A673 (cell line): ENCODE data around the gene TPD52L1. TPM values are rescaled to one million over a fixed set of nuclear protein-coding genes. Genes with fewer than 3 reads are reported as not detected.

Experiments used
- BruUV-seq: library from RNA; stranded (reverse); fragments of 400-500 nt; replicated peaks from 2 replicates; lab custom pipeline; 2021; lab: Mats Ljungman, UMichigan
- CTCF ChIA-PET: fragments of 300-600 bp; sonication (Branson Sonifier 250); formaldehyde crosslinking; loops from one replicate; lab custom pipeline; 2022; ENCODE audit warnings: antibody characterized with exemption; lab: Charles Lee
- POLR2A ChIA-PET: fragments of 300-600 bp; sonication (Branson Sonifier 250); formaldehyde crosslinking; loops from one replicate; lab custom pipeline; 2022; ENCODE audit warnings: antibody characterized with exemption; ENCODE audit not compliant: low non-redundant PET; lab: Charles Lee
- DNase-seq: peaks from one replicate; pipeline ENCODE4 v3.0.0-alpha.2; 2015; ENCODE audit warnings: low spot score
- H3K27ac ChIP-seq: fragments of 200-600 bp; sonication (generic); 2 replicates; pipeline ENCODE4 v1.5.1; 2016; ENCODE audit warnings: mixed run types, low read depth, mild to moderate bottlenecking, mixed read lengths, antibody characterized with exemption, low read length; ENCODE audit not compliant: poor library complexity, severe bottlenecking
- H3K27me3 ChIP-seq: fragments of 200-600 bp; sonication (generic); replicated peaks from 2 replicates; pipeline ENCODE4 v1.6.1; 2017; ENCODE audit warnings: mixed run types, low read depth, mild to moderate bottlenecking, mixed read lengths, antibody characterized with exemption, low read length; ENCODE audit not compliant: insufficient read depth, poor library complexity
- H3K36me3 ChIP-seq: fragments of 200-600 bp; sonication (generic); 2 replicates; pipeline ENCODE4 v1.6.1; 2016; ENCODE audit warnings: mixed run types, mild to moderate bottlenecking, mixed read lengths, antibody characterized with exemption, low read length; ENCODE audit not compliant: insufficient read depth, poor library complexity, severe bottlenecking
- H3K4me1 ChIP-seq: fragments of 200-600 bp; sonication (generic); 2 replicates; pipeline ENCODE4 v1.6.1; 2017; ENCODE audit warnings: mixed run types, mild to moderate bottlenecking, mixed read lengths, antibody characterized with exemption, low read length; ENCODE audit not compliant: insufficient read depth, poor library complexity, severe bottlenecking
- H3K4me3 ChIP-seq: fragments of 200-600 bp; sonication (generic); 2 replicates; pipeline ENCODE4 v1.5.1; 2016; ENCODE audit warnings: low read depth, mixed run types, mild to moderate bottlenecking, mixed read lengths, low read length; ENCODE audit not compliant: poor library complexity, severe bottlenecking
- H3K9me3 ChIP-seq: fragments of 200-600 bp; sonication (generic); 2 replicates; pipeline ENCODE4 v1.6.1; 2016; ENCODE audit warnings: mixed run types, low read depth, mild to moderate bottlenecking, mixed read lengths, antibody characterized with exemption, low read length; ENCODE audit not compliant: poor library complexity, severe bottlenecking
- EZH2 ChIP-seq: fragments of 200-600 bp; sonication (generic); IDR thresholded peaks from 2 replicates; pipeline ENCODE4 v1.6.1; 2017; ENCODE audit warnings: borderline replicate concordance, low read depth, mild to moderate bottlenecking, mixed read lengths, antibody characterized with exemption, low read length; ENCODE audit not compliant: poor library complexity, severe bottlenecking
- intact Hi-C: fragments of 100-400 bp; cut with micrococcal nuclease; formaldehyde crosslinking; loops from one replicate; pipeline ENCODE4 v1.10.0; 2022; ENCODE audit not compliant: unreplicated experiment
- total RNA-seq: library from RNA; stranded (reverse); gene quantifications from 2 replicates; pipeline ENCODE4 v1.2.3, GENCODE V29; 2021
- TF ChIP-seq, protein P1 (sequence below): fragments of 300-800, 200-600 bp; sonication (generic); conservative IDR thresholded peaks from 2 replicates; pipeline ENCODE4 v1.5.1; 2017; ENCODE audit warnings: low read depth, mild to moderate bottlenecking, antibody characterized with exemption, low read length, moderate library complexity, mixed read lengths

TPD52L1 gene
- total RNA-seq, 1 experiment from 2014 or later, result 2.0 TPM

GRCh38 chr6:125222531-125223455 is 69.2 kb downstream of the TPD52L1 start:
- POLR2A ChIA-PET, result interaction anchor here (0.6 kb wide), 1 partner anchor 358 kb away, joined by 3 read pairs; no protein-coding TSS in a partner anchor
- TF ChIP-seq, protein P1, sequence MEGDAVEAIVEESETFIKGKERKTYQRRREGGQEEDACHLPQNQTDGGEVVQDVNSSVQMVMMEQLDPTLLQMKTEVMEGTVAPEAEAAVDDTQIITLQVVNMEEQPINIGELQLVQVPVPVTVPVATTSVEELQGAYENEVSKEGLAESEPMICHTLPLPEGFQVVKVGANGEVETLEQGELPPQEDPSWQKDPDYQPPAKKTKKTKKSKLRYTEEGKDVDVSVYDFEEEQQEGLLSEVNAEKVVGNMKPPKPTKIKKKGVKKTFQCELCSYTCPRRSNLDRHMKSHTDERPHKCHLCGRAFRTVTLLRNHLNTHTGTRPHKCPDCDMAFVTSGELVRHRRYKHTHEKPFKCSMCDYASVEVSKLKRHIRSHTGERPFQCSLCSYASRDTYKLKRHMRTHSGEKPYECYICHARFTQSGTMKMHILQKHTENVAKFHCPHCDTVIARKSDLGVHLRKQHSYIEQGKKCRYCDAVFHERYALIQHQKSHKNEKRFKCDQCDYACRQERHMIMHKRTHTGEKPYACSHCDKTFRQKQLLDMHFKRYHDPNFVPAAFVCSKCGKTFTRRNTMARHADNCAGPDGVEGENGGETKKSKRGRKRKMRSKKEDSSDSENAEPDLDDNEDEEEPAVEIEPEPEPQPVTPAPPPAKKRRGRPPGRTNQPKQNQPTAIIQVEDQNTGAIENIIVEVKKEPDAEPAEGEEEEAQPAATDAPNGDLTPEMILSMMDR, result no peak
- TF ChIP-seq EZH2, result no peak
- DNase-seq, result peak; percentile 10
- no TSS peak for BruUV-seq
- Histone ChIP-seq H3K36me3 (no peaks in the 10 kb centered on the region), H3K4me1 (peaks cover 14% of the 10 kb centered on the region), H3K4me3 (no peak overlapping the region), H3K27me3 (no peaks in the 10 kb centered on the region), H3K27ac (no peak overlapping the region), H3K9me3 (no peaks in the 10 kb centered on the region)
- CTCF ChIA-PET, result no interaction called here
- intact Hi-C loops, result no loop called here

DNA sequence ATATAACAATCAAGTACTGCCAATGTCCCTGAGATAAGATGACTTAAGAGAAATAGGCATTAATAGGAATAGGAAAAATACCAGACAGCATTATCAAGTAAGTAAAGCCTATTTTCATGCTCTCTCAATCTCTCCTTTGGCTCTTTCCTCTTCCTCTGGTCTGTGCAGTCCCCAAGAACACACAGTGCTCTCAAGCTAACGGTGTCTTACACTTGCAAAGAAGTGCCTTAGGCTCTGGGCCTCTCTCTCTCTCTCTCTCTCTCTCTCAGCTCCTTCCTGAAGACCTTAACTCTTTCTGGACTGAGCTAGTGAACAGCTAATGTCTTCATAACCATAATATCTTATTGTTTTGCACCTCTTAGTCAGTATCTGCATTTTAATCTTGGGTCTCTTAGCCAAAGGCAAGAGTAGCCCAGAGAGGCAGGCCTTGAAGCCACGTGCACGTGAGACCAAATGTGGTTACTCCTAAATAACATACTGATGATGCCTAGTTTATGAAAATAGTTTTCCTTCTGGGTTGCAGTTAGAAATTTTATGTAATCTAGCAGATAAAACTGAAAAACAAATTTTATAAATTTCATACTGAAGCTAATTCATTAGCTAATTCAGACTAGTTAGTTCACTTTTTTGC is 70.8 kb downstream of the TPD52L1 start:
- Histone ChIP-seq H3K36me3 (no peaks in the 10 kb centered on the region), H3K4me3 (no peak overlapping the region), H3K27ac (no peak overlapping the region), H3K27me3 (no peaks in the 10 kb centered on the region), H3K9me3 (no peaks in the 10 kb centered on the region), H3K4me1 (peaks cover 8% of the 10 kb centered on the region)
- no peak for DNase-seq
- intact Hi-C loops, result no loop called here
- no peak for TF ChIP-seq EZH2
- TF ChIP-seq, protein P1, result no peak
- BruUV-seq, result no TSS peak
- ChIA-PET POLR2A (no interaction called here), CTCF (no interaction called here)

DNA sequence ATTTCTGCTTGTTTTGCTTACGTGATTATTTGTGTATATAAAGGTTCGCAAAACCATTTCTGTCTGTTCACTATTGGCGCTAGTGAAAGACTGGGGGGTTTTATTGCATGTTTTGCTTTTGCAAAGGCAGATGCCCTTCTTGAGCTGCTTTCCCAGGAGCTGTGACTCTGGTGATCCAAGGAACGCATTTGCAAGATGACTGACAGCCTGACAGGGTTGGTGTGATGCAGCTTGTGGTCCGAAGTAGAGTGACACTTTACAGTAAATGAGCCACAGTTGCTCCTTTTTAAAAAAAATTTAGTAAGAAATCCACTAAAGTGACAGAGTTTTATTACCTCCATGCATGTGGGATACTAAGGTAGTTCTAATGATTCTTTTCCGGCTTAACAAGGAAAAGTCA is 73.7 kb downstream of the TPD52L1 start:
- no peak for TF ChIP-seq EZH2
- TF ChIP-seq, protein P1, result no peak
- CTCF ChIA-PET, result no interaction called here
- H3K36me3 ChIP-seq, result no peaks in the 10 kb centered on the region
- intact Hi-C loops, result no loop called here
- H3K27ac ChIP-seq, result no peak overlapping the region
- no peaks in the 10 kb centered on the region for H3K27me3 ChIP-seq
- BruUV-seq, result no TSS peak
- peaks cover 8% of the 10 kb centered on the region for H3K4me1 ChIP-seq
- H3K4me3 ChIP-seq, result no peak overlapping the region
- no peaks in the 10 kb centered on the region for H3K9me3 ChIP-seq
- POLR2A ChIA-PET, result no interaction called here
- DNase-seq, result no peak
